HepG2 (cell line): ENCODE data around the gene EFNA2. TPM values are rescaled to one million over a fixed set of nuclear protein-coding genes. Genes with fewer than 3 reads are reported as not detected.

Source experiments
- ARNTL ChIP-seq: sonication (generic); formaldehyde crosslinking; IDR thresholded peaks from 2 replicates; pipeline ENCODE4 v1.4.0; 2020; ENCODE audit warnings: mild to moderate bottlenecking, missing genetic modification reagents
- CCDC6 ChIP-seq: sonication (generic); formaldehyde crosslinking; IDR thresholded peaks from 2 replicates; pipeline ENCODE4 v1.8.1; 2022; ENCODE audit warnings: mild to moderate bottlenecking, missing genetic modification reagents, moderate library complexity
- ETV6 ChIP-seq: sonication (generic); formaldehyde crosslinking; conservative IDR thresholded peaks from 2 replicates; pipeline ENCODE4 v1.4.0; 2020; ENCODE audit warnings: missing genetic modification reagents
- FOXJ3 ChIP-seq: sonication (generic); formaldehyde crosslinking; IDR thresholded peaks from 2 replicates; pipeline ENCODE4 v1.4.0; 2020; ENCODE audit warnings: missing genetic modification reagents, mild to moderate bottlenecking, borderline replicate concordance
- GLMP ChIP-seq: sonication (generic); formaldehyde crosslinking; IDR thresholded peaks from 2 replicates; pipeline ENCODE4 v1.9.0; 2021; ENCODE audit warnings: missing genetic modification reagents, mild to moderate bottlenecking, borderline replicate concordance
- HHEX ChIP-seq: IDR thresholded peaks from 2 replicates; pipeline ENCODE4 v1.6.1; 2016; ENCODE audit warnings: control low read depth
- HMGXB3 ChIP-seq: sonication (generic); formaldehyde crosslinking; IDR thresholded peaks from 2 replicates; pipeline ENCODE4 v1.4.0; 2020; ENCODE audit warnings: missing genetic modification reagents, borderline replicate concordance
- KLF13 ChIP-seq: sonication (generic); formaldehyde crosslinking; IDR thresholded peaks from 2 replicates; pipeline ENCODE4 v1.4.0; 2020; ENCODE audit warnings: mild to moderate bottlenecking, missing genetic modification reagents
- MTA1 ChIP-seq: sonication (generic); formaldehyde crosslinking; IDR thresholded peaks from 2 replicates; pipeline ENCODE4 v1.4.0; 2020; ENCODE audit warnings: missing genetic modification reagents, mild to moderate bottlenecking, borderline replicate concordance
- MTA3 ChIP-seq: sonication (generic); formaldehyde crosslinking; IDR thresholded peaks from 2 replicates; pipeline ENCODE4 v1.4.0; 2020; ENCODE audit warnings: missing genetic modification reagents
- NCOA1 ChIP-seq: sonication (generic); formaldehyde crosslinking; IDR thresholded peaks from 2 replicates; pipeline ENCODE4 v1.9.0; 2021; ENCODE audit warnings: missing genetic modification reagents
- NR2C2 ChIP-seq: sonication (generic); formaldehyde crosslinking; IDR thresholded peaks from 2 replicates; pipeline ENCODE4 v1.4.0; 2020; ENCODE audit warnings: missing genetic modification reagents, mild to moderate bottlenecking, moderate library complexity, borderline replicate concordance
- REL ChIP-seq: sonication (generic); formaldehyde crosslinking; conservative IDR thresholded peaks from 2 replicates; pipeline ENCODE4 v1.8.0; 2022; ENCODE audit warnings: mild to moderate bottlenecking, missing genetic modification reagents, moderate library complexity
- SMAD3 ChIP-seq: sonication (generic); formaldehyde crosslinking; IDR thresholded peaks from 2 replicates; pipeline ENCODE4 v1.4.0; 2020; ENCODE audit warnings: missing genetic modification reagents
- ZNF430 ChIP-seq: sonication (generic); formaldehyde crosslinking; IDR thresholded peaks from 2 replicates; pipeline ENCODE4 v1.9.0; 2021; ENCODE audit warnings: mild to moderate bottlenecking, missing genetic modification reagents
- ZNF580 ChIP-seq: IDR thresholded peaks from 2 replicates; pipeline ENCODE4 v1.6.1; 2016; ENCODE audit warnings: low read depth, borderline replicate concordance
- ZNF646 ChIP-seq: sonication (generic); formaldehyde crosslinking; IDR thresholded peaks from 2 replicates; pipeline ENCODE4 v1.9.0; 2021; ENCODE audit warnings: mild to moderate bottlenecking, missing genetic modification reagents
- ZNF891 ChIP-seq: sonication (generic); formaldehyde crosslinking; IDR thresholded peaks from 2 replicates; pipeline ENCODE4 v1.5.0; 2020; ENCODE audit warnings: mild to moderate bottlenecking, missing genetic modification reagents
- polyA plus RNA-seq, 8 experiments: library from polyadenylated mRNA; depleted of rRNA in 3 of 8; stranded (reverse) in 7 of 8; unstranded in 1 of 8; fragments of >200 nt; fragmentation: Illumina TruSeq in 4 of 8; extraction: Trizol in 4 of 8; gene quantifications; 2 replicates each; pipeline versions ENCODE4 v1.2.1 to v1.2.3, GENCODE V29; 2011 to 2016; ENCODE audit warnings: low read depth in 4 of 8, missing spikeins in 1 of 8, mixed read lengths in 1 of 8; ENCODE audit not compliant: insufficient read depth in 1 of 8
- total RNA-seq, 5 experiments: library from RNA; depleted of rRNA; stranded (reverse); fragments of >200 nt; fragmentation: Illumina TruSeq; extraction: Trizol; gene quantifications; 2 replicates each; pipeline ENCODE4 v1.2.3, GENCODE V29; 2016; ENCODE audit warnings: low read depth in 1 of 5

EFNA2 gene
- total and polyA plus RNA-seq, 2 of the 13 experiments (the other 11 are each of a cell fraction or from before 2014, with no cell fraction given) = 6.0 to 9.9 TPM

GRCh38 chr19:1283207-1283916 lies 2.3 kb upstream of the EFNA2 start (continued):
- no peak for TF ChIP-seq KLF13 (CRISPR knock-in tag)
- no peak for TF ChIP-seq MTA3 (CRISPR knock-in tag)
- peak; percentile 88 for TF ChIP-seq NR2C2 (CRISPR knock-in tag)
- TF ChIP-seq ZNF580 (CRISPR knock-in tag) = peak; percentile 40; the same call in 1 of the 2 replicates
- TF ChIP-seq ZNF646 (CRISPR knock-in tag) = no peak
- TF ChIP-seq ETV6 (CRISPR knock-in tag) = no peak
- no peak for TF ChIP-seq CCDC6 (CRISPR knock-in tag)
- no peak for TF ChIP-seq REL (CRISPR knock-in tag)
- no peak for TF ChIP-seq ZNF430 (CRISPR knock-in tag)
- no peak for TF ChIP-seq HHEX (CRISPR knock-in tag)
- no peak for TF ChIP-seq GLMP
- TF ChIP-seq FOXJ3 (CRISPR knock-in tag) = 0 out of 2 replicates have a peak, but pooled peaks have one; percentile 19
- TF ChIP-seq ZNF891 (CRISPR knock-in tag) = peak; percentile 71; the same call in 1 of the 2 replicates
- TF ChIP-seq MTA1 (CRISPR knock-in tag) = peak; percentile 82; the same call in 1 of the 2 replicates
- peak; percentile 31; the same call in 1 of the 2 replicates for TF ChIP-seq SMAD3 (CRISPR knock-in tag)
- no peak for TF ChIP-seq HMGXB3 (CRISPR knock-in tag)
- no peak for TF ChIP-seq ARNTL (CRISPR knock-in tag)
- TF ChIP-seq NCOA1 (CRISPR knock-in tag) = no peak
